Esophagus squamous epithelium (tissue), 5 donors: Measurements from ENCODE around the gene SMIM43. TPM values are rescaled to one million over a fixed set of nuclear protein-coding genes. Genes with fewer than 3 reads are reported as not detected.

ENCODE experiments used
- DNase-seq: peaks from one replicate; lab custom pipeline; 2025; lab: John Stamatoyannopoulos, UW
- H3K27ac ChIP-seq, 4 donors: fragments of 200-600 bp; sonication (generic); one replicate each; pipeline ENCODE4 v1.5.1; 2016 to 2019; ENCODE audit warnings: mild to moderate bottlenecking in 1 of 4
- H3K27me3 ChIP-seq, 4 donors: fragments of 200-600 bp; sonication (generic); 1 replicate in 3 of 4; 2 replicates in 1 of 4; pipeline versions ENCODE4 v1.5.1 to v1.6.0; 2017 to 2021; ENCODE audit warnings: antibody characterized with exemption in 1 of 4
- H3K36me3 ChIP-seq, 3 donors: fragments of 200-600 bp; sonication (generic); one replicate each; pipeline ENCODE4 v1.5.1; 2016 to 2019
- H3K4me1 ChIP-seq, 3 donors: fragments of 200-600 bp; sonication (generic); one replicate each; pipeline ENCODE4 v1.5.1; 2017 to 2019
- H3K4me3 ChIP-seq, 4 donors: fragments of 200-600 bp; sonication (generic); 1 replicate in 3 of 4; 2 replicates in 1 of 4; pipeline ENCODE4 v1.5.1; 2016 to 2019; ENCODE audit warnings: mild to moderate bottlenecking in 2 of 4, moderate library complexity in 1 of 4
- H3K9me3 ChIP-seq, 3 donors: fragments of 200-600 bp; sonication (generic); one replicate each; pipeline ENCODE4 v1.5.1; 2016 to 2019
- POLR2A ChIP-seq, 4 donors: fragments of 450-650 bp; IDR thresholded peaks; one replicate each; pipeline ENCODE4 v1.6.1; 2017; ENCODE audit warnings: antibody characterized with exemption in 4 of 4, mild to moderate bottlenecking in 4 of 4, moderate library complexity in 3 of 4
- WGBS, 2 donors: methylation state at CpG; one replicate each; pipeline ENCODE4 v1.1.5; 2018; 5-methylcytosine and 5-hydroxymethylcytosine counted together
- intact Hi-C: fragments of 100-400 bp; cut with DNase I; formaldehyde crosslinking; loops from one replicate; pipeline ENCODE4 v1.15.0; 2022
- total RNA-seq, 4 donors: library from RNA; depleted of rRNA; stranded (reverse); fragments of >200 nt; gene quantifications; one replicate each; pipeline ENCODE4 v1.1.0, GENCODE V29; 2016
- TF ChIP-seq, protein P1 (sequence below), 6 experiments: fragments of 450-650 bp in 4 of 6; fragments of 200-600 bp in 2 of 6; sonication (generic) in 2 of 6; IDR thresholded peaks; one replicate each; pipeline ENCODE4 v1.5.1; 2016 to 2019; ENCODE audit warnings: antibody characterized with exemption in 6 of 6, mild to moderate bottlenecking in 4 of 6, moderate library complexity in 4 of 6
- donor health status: DM: yes; HTN: yes; CAD: no.

SMIM43 gene
- total RNA-seq, 4 donors from 2014 or later: 0.38 TPM; not detected in 3

DNA sequence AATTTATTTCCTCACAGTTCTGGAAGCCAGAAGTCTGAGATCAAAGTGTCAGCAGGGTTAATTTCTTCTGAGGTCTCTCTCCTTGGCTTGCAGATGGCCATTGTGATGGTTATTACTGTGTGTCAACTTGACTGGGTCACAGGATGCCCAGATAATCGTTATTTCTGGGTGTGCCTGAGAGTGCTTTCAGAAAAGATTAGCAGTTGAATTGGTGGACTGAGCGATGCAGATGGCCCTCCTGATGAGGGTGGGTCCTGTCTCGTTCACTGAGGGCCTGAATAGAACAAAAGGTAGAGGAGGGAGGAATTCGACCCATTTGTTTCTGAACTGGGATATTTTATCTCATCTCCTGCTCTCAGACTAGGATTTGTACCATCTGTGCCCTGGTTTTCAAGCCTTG is 15.7 kb downstream of the SMIM43 start:
- H3K9me3 ChIP-seq: no peaks in the 10 kb centered on the region
- no peak overlapping the region for H3K27ac ChIP-seq
- no peaks in the 10 kb centered on the region for H3K4me1 ChIP-seq
- DNase-seq: no peak
- WGBS, 2 donors: 8 to 27% methylated on average over 2 to 4 of the region's 4 CpGs
- no peak overlapping the region for H3K4me3 ChIP-seq
- H3K36me3 ChIP-seq: no peaks in the 10 kb centered on the region
- TF ChIP-seq, protein P1, sequence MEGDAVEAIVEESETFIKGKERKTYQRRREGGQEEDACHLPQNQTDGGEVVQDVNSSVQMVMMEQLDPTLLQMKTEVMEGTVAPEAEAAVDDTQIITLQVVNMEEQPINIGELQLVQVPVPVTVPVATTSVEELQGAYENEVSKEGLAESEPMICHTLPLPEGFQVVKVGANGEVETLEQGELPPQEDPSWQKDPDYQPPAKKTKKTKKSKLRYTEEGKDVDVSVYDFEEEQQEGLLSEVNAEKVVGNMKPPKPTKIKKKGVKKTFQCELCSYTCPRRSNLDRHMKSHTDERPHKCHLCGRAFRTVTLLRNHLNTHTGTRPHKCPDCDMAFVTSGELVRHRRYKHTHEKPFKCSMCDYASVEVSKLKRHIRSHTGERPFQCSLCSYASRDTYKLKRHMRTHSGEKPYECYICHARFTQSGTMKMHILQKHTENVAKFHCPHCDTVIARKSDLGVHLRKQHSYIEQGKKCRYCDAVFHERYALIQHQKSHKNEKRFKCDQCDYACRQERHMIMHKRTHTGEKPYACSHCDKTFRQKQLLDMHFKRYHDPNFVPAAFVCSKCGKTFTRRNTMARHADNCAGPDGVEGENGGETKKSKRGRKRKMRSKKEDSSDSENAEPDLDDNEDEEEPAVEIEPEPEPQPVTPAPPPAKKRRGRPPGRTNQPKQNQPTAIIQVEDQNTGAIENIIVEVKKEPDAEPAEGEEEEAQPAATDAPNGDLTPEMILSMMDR (IDR thresholded peaks at IDR 0.05): no peak
- no peak for TF ChIP-seq POLR2A (IDR thresholded peaks at IDR 0.05)
- H3K27me3 ChIP-seq: peaks cover 0 to 3% (median 0%) of the 10 kb centered on the region in 4 donors
- intact Hi-C loops: no loop called here

DNA sequence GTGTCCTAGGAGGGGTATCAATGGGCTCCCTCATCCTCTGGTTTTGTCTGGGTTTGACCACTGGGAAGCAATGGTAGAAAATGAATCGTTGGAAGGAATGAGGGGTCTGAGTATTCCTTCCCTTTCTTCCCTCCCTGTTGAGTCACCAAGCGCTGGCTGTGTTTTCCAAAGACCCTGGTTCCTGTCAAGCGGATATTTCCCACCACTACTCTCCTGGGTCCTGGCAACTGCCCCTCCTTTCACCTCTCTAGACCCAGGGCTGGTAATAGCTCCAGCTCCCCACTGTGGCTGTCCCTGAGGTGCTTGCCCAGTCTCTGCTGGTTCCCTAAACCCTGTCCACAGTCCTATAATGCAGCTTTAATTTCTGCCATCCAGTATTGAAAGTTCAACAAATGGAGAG is 22.2 kb downstream of the SMIM43 start:
- H3K4me1 ChIP-seq: no peaks in the 10 kb centered on the region
- intact Hi-C loops: no loop called here
- TF ChIP-seq POLR2A (IDR thresholded peaks at IDR 0.05): no peak
- TF ChIP-seq, protein P1 (IDR thresholded peaks at IDR 0.05): no peak
- no peak for DNase-seq
- H3K27me3 ChIP-seq: no peaks in the 10 kb centered on the region
- 68 to 71% methylated on average over 3 of the region's 3 CpGs for WGBS, 2 donors
- no peaks in the 10 kb centered on the region for H3K36me3 ChIP-seq
- no peak overlapping the region for H3K4me3 ChIP-seq
- no peaks in the 10 kb centered on the region for H3K9me3 ChIP-seq
- no peak overlapping the region for H3K27ac ChIP-seq

DNA sequence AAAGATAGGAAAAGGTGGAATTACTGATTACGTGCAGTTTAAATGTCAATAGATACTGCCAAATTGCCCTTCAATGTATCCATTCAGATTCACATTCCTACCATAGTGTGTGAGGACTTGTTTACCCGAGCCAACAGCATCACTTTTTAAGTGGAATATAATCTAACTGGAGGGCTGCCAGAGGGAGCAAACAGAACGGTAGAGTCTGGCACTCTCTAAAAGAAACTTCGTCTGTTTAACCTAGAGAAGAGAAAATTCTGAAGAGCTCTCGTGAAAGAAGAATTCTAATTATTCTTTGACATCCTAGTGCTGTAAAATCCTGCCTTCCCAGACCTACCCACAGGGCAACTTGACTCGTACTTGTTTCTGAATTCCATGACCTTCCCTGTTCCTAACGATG is 23.2 kb downstream of the SMIM43 start:
- no peak for DNase-seq
- no peaks in the 10 kb centered on the region for H3K36me3 ChIP-seq
- 26 to 45% methylated on average over 7 of the region's 7 CpGs for WGBS, 2 donors
- H3K4me1 ChIP-seq: no peaks in the 10 kb centered on the region
- no peaks in the 10 kb centered on the region for H3K9me3 ChIP-seq
- TF ChIP-seq POLR2A (IDR thresholded peaks at IDR 0.05): no peak
- TF ChIP-seq, protein P1 (IDR thresholded peaks at IDR 0.05): no peak
- no peak overlapping the region for H3K27ac ChIP-seq
- H3K27me3 ChIP-seq: no peaks in the 10 kb centered on the region
- no peak overlapping the region for H3K4me3 ChIP-seq
- intact Hi-C loops: no loop called here

DNA sequence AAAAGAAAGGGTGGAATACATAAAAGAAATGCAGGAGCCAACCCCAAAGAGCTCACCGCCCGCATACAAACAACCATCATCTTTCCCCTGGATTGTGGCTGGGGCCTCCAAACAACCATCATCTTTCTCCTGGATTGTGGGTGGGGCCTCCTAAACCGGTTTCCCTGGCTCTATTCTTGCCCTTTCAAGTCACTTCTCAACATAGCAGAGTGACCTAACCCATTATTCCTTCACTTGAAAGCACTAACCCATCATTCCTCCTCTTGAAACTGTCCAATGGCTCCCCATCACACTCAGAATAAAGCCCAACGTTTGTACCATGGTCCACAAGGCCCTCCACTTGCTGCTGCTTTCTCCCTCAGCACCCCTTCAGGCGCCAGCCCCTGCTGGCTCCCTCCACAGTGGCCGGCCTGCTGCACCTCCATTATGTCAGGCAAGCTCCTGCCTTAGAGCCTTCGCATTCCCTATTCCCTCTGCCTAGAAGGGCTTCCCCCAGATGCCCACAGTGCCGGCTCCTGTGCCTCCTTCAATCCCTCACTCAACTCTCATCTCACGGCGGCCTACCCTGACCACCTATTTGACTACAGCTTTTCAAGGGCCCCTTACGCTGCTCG is 24.1 kb downstream of the SMIM43 start:
- no peak for TF ChIP-seq POLR2A (IDR thresholded peaks at IDR 0.05)
- TF ChIP-seq, protein P1 (IDR thresholded peaks at IDR 0.05): no peak
- H3K36me3 ChIP-seq: no peaks in the 10 kb centered on the region
- 73 to 75% methylated on average over 12 of the region's 12 CpGs for WGBS, 2 donors
- no peaks in the 10 kb centered on the region for H3K4me1 ChIP-seq
- H3K27me3 ChIP-seq: no peaks in the 10 kb centered on the region
- no peak overlapping the region for H3K27ac ChIP-seq
- no peaks in the 10 kb centered on the region for H3K9me3 ChIP-seq
- no peak overlapping the region for H3K4me3 ChIP-seq
- intact Hi-C loops: no loop called here
- DNase-seq: no peak

- DNase-seq: no peak
- H3K36me3 ChIP-seq: no peaks in the 10 kb centered on the region
- WGBS, 2 donors: 53 to 63% methylated on average over 2 of the region's 2 CpGs
- H3K4me3 ChIP-seq: no peak overlapping the region
- TF ChIP-seq POLR2A (IDR thresholded peaks at IDR 0.05): no peak
- TF ChIP-seq, protein P1 (IDR thresholded peaks at IDR 0.05): no peak
- intact Hi-C loops: loop anchor here (10.0 kb wide), 1 partner anchor 275 kb away; no protein-coding TSS in a partner anchor
- no peaks in the 10 kb centered on the region for H3K4me1 ChIP-seq
- H3K27ac ChIP-seq: no peak overlapping the region
- no peaks in the 10 kb centered on the region for H3K27me3 ChIP-seq
- no peaks in the 10 kb centered on the region for H3K9me3 ChIP-seq
These were observed 25.4 kb downstream of the SMIM43 start for GRCh38 chr4:121739575-121739974.
